Cardiac fibroblast (primary cell): ENCODE data around the gene CLN3.
"Not testable (repeated sequence)": the region's sequence is repeated elsewhere in the genome, so short reads cannot be mapped to it uniquely, and the experiment has no call there.

Experiments used
- DNase-seq, 2 donors: peaks; one replicate each; pipeline versions ENCODE4 v3.0.0 to v3.0.0-alpha.2; 2010; ENCODE audit warnings: low read depth in 2 of 2
- H3K4me3 ChIP-seq, 2 donors: replicated peaks in 1 of 2; 1 replicate in 1 of 2; 2 replicates in 1 of 2; pipeline ENCODE4 v1.5.1; 2011; ENCODE audit warnings: low read depth in 2 of 2, low read length in 2 of 2, mild to moderate bottlenecking in 2 of 2, moderate library complexity in 1 of 2
- TF ChIP-seq, protein P1 (sequence below): IDR thresholded peaks from one replicate; pipeline ENCODE4 v1.5.1; 2011; ENCODE audit warnings: low read depth, mild to moderate bottlenecking, low read length, inconsistent platforms

CLN3 gene

DNA sequence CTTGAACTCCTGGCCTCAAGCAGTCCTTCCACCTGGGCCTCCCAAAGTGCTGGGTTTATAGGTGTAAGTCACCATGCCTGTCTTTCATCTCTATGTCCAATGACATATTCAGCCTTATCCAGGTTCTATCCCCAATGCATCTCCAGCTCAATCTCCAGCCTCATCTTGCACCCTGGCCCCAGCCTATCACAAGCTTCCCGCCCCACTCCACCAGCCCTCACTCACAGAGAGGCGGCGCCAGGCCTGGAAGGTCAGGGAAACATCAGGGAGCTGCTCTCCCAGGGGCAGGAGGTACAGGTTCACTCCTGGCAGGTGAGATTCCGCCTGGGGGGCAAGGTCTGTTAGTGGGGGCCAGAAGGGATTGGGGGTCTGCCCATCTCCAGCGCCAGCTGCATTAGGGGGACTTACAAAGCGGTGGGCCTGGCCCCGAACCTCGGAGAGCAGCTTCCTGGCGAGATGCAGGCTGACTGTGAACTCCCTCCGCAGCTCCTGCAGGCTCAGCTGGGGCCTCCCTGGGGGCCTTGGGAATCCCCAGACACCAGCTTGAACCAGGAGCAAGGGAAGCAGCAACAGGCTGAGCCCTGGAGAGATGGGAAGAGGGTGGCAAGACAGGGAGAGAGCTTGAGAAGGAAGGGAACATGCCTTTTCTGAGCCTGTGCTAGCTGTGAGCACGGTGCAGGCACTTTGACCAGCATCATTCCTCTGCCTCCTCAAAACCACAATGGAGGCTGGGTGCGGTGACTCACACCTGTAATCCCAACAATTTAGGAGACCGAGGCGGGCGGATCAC, 11.8 kb upstream of the CLN3 start:
- DNase-seq: no peak
- TF ChIP-seq, protein P1, sequence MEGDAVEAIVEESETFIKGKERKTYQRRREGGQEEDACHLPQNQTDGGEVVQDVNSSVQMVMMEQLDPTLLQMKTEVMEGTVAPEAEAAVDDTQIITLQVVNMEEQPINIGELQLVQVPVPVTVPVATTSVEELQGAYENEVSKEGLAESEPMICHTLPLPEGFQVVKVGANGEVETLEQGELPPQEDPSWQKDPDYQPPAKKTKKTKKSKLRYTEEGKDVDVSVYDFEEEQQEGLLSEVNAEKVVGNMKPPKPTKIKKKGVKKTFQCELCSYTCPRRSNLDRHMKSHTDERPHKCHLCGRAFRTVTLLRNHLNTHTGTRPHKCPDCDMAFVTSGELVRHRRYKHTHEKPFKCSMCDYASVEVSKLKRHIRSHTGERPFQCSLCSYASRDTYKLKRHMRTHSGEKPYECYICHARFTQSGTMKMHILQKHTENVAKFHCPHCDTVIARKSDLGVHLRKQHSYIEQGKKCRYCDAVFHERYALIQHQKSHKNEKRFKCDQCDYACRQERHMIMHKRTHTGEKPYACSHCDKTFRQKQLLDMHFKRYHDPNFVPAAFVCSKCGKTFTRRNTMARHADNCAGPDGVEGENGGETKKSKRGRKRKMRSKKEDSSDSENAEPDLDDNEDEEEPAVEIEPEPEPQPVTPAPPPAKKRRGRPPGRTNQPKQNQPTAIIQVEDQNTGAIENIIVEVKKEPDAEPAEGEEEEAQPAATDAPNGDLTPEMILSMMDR: no peak
- no peak overlapping the region for H3K4me3 ChIP-seq

DNA sequence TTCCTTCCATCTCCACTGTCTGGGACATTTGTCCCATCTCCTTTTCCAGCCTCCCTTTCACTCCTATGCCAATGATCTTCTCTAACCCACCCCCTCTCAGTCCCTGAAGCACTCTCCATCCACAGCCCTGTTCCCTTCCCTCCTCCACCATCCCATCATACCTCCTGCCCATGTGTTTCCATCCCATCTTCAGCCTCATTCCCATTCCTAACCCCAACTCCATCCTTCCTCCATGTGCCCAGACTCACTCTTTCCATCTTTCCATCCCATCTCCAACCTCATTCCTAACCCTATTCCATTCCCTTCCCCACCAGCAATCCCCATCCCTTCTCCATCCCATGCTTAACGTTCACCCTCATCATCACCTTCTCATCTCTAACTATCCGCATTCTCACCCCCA, 10.4 kb upstream of the CLN3 start:
- TF ChIP-seq, protein P1: no peak
- DNase-seq: no peak
- no peak overlapping the region for H3K4me3 ChIP-seq

DNA sequence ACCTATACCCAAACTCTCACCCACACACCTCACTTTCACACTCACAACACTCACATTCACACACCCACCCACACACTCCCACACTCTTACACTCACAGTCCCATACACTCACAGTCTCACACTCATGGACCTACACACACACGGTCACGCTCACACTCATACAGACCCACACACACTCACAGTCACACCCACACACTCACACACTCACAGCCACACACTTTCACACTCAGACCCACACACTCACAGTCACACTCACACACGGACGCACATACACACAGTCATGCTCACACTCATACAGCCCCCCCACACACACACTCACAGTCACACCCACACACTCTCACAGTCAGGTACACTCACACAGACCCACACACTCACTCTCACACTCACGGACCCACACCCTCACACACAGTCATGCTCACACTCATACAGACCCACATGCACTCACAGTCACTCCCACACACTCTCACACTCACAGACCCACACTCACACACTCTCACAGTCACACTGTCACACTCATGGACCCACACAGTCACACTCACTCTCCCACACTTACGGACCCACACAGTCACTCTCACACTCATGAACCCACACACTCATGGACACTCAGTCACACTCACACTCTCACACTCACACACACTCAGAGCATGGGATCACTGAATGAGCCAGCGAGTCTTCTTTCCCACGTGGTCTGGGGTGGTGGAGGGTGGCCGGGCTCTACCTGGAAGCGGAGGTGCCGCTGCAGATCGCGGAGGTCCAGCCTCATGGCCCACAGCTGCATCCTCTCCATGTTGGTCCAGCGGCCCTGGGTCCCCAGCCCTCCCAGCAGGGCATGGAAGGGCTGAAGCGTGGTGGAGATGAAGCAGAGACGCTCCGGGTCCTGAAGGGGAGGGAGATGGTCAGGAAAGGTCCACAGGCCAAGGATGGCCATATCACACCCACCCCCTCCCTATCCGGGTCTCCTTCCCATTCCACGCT, 9.7 kb upstream of the CLN3 start:
- TF ChIP-seq, protein P1: no peak
- DNase-seq: no peak
- H3K4me3 ChIP-seq: no peak overlapping the region

DNA sequence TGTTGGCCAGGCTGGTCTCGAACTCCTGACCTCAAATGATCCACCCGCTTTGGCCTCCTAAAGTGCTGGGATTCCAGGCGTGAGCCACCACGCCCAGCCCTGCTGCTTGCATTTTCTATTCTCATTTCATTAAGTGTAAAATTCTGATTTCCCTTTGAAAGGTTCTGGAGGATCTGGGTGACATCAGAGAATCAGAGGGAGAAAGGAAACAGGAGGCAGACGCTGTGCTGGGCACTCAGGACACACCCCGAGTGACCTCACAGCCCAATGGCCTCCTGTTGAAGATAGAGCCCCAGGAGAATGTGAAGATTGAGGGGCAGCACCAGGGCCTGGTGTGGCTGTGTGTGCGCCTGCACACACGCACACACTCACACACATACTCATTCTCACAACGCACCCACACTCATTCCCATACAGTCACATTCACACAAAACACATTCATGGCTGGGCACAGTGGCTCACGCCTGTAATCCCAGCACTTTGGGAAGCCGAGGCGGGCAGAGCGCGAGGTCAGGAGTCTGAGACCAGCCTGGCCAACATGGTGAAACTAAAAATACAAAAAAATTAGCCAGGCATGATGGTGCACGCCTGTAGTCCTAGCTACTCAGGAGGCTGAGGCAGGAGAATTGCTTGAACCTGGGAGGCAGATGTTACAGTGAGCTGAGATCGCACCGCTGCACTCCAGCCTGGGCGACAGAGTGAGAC, 8.8 kb upstream of the CLN3 start:
- DNase-seq, H3K4me3 ChIP-seq: not testable (repeated sequence)

DNA sequence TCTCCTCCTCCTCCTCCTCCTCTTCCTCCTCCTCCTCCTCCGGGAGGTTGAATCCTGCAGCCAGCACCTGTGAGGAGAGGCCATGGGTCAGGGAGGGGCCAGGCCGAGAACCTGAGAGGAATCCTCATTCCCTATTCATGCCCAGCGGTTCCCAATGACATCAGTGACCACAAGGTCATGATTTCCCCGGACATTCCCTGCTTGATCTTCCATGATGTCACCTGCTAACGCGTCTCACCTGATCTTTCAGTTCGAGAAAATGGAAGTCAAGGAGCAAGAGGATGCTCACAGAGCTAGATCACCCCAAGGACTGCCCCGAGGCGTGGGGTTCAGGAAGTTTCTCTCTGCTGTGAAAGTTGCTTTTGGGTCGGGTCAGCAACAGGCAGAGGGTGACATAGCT, 8.0 kb upstream of the CLN3 start:
- DNase-seq: no peak
- H3K4me3 ChIP-seq: no peak overlapping the region
- TF ChIP-seq, protein P1: no peak

DNA sequence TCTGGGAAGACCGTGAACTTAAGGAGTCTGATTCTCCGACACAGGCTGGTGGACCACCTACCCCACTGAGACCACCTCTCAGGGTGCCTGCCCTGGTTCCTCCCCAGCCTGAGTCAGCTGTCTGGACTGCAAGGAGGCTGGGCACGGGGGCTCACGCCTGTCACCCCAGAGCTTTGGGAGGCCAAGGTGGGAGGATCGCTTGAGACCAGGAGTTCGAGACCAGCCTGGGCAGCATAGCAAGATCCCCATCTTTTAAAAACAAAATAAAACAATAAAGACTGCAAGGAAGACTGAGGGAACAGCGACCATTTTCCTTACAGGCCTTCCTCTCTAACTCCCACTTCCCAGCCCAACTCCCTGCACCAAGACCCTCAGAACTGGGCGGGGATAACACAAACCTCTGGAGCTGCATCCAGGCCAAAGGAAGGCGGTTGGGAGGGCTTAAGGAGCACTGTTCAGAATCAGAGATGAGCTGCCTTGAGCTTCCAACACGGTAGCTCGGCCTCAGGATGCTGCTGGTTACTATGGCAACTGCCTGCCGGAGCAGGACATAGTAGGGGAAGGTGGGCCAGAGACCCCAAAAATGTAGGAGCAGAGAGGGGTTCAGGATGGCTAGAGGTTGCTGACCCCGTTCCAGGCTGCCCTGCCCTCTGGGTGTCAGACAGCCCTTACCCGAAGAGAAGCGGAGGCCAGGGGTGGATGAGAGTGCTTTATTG, 7.0 kb upstream of the CLN3 start:
- no peak overlapping the region for H3K4me3 ChIP-seq
- no peak for DNase-seq
- TF ChIP-seq, protein P1: no peak
